22Rv1 (cell line): ENCODE data around the gene HELZ.

Experiments
- ZFX ChIP-seq: fragments of 450-650 bp; IDR thresholded peaks from 2 replicates; pipeline ENCODE4 v1.6.1; 2017; ENCODE audit warnings: antibody characterized with exemption, borderline replicate concordance
- TF ChIP-seq, protein P1 (sequence below): fragments of 450-650 bp; IDR thresholded peaks from 2 replicates; pipeline ENCODE4 v1.5.1; 2017; ENCODE audit warnings: mild to moderate bottlenecking

DNA sequence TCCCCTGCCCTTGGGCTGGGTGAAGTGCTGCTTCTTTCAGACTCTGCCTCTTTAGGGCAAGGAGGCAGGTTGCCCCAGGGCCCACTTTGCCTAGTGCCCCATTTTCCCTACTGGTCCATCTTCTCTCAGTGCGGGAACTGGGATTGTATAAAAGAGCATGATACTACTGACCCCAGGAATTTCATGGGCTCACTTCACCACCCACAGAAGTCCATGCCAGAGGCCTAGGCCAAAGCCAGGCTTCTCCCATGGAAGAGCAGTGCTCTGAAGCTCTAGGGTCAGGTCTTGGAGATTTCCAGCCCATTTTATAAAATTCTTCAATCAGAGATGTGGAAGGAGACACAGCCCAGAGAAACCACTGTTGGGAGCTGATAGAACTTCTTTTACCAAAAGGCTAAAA is 194.9 kb downstream of the HELZ start:
- TF ChIP-seq, protein P1, sequence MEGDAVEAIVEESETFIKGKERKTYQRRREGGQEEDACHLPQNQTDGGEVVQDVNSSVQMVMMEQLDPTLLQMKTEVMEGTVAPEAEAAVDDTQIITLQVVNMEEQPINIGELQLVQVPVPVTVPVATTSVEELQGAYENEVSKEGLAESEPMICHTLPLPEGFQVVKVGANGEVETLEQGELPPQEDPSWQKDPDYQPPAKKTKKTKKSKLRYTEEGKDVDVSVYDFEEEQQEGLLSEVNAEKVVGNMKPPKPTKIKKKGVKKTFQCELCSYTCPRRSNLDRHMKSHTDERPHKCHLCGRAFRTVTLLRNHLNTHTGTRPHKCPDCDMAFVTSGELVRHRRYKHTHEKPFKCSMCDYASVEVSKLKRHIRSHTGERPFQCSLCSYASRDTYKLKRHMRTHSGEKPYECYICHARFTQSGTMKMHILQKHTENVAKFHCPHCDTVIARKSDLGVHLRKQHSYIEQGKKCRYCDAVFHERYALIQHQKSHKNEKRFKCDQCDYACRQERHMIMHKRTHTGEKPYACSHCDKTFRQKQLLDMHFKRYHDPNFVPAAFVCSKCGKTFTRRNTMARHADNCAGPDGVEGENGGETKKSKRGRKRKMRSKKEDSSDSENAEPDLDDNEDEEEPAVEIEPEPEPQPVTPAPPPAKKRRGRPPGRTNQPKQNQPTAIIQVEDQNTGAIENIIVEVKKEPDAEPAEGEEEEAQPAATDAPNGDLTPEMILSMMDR = no peak
- TF ChIP-seq ZFX = no peak
